HepG2 (cell line): ENCODE results near the gene BCL2L11. TPM values are rescaled to one million over a fixed set of nuclear protein-coding genes. Genes with fewer than 3 reads are reported as not detected.

Experiments
- AHDC1 ChIP-seq: sonication (generic); formaldehyde crosslinking; IDR thresholded peaks from 2 replicates; pipeline ENCODE4 v1.5.1; 2020; ENCODE audit warnings: mild to moderate bottlenecking, missing genetic modification reagents, borderline replicate concordance
- ARNTL ChIP-seq: sonication (generic); formaldehyde crosslinking; IDR thresholded peaks from 2 replicates; pipeline ENCODE4 v1.4.0; 2020; ENCODE audit warnings: mild to moderate bottlenecking, missing genetic modification reagents
- ASH2L ChIP-seq: fragments of 300-600, 200-600 bp; sonication (generic); IDR thresholded peaks from 2 replicates; pipeline ENCODE4 v1.7.0; 2017; ENCODE audit warnings: low read depth, mild to moderate bottlenecking, moderate library complexity, mixed read lengths, low read length; ENCODE audit not compliant: insufficient read length
- IRX3 ChIP-seq: sonication (generic); formaldehyde crosslinking; IDR thresholded peaks from 2 replicates; pipeline ENCODE4 v1.8.1; 2023; ENCODE audit warnings: mild to moderate bottlenecking, low read depth, missing genetic modification reagents, borderline replicate concordance
- KDM4B ChIP-seq: sonication (generic); formaldehyde crosslinking; IDR thresholded peaks from 2 replicates; pipeline ENCODE4 v1.4.0; 2020; ENCODE audit warnings: missing genetic modification reagents
- SMAD3 ChIP-seq: sonication (generic); formaldehyde crosslinking; IDR thresholded peaks from 2 replicates; pipeline ENCODE4 v1.4.0; 2020; ENCODE audit warnings: missing genetic modification reagents
- STAT6 ChIP-seq: sonication (generic); formaldehyde crosslinking; IDR thresholded peaks from 2 replicates; pipeline ENCODE4 v1.4.0; 2020; ENCODE audit warnings: missing genetic modification reagents, mild to moderate bottlenecking, borderline replicate concordance
- TAF1 ChIP-seq: sonication (generic); formaldehyde crosslinking; IDR thresholded peaks from 2 replicates; pipeline ENCODE4 v1.4.0; 2020; ENCODE audit warnings: missing genetic modification reagents
- TBX2 ChIP-seq: sonication (generic); formaldehyde crosslinking; IDR thresholded peaks from 2 replicates; pipeline ENCODE4 v1.5.0; 2020; ENCODE audit warnings: missing genetic modification reagents, mild to moderate bottlenecking, borderline replicate concordance
- ZNF691 ChIP-seq: sonication (generic); formaldehyde crosslinking; IDR thresholded peaks from 2 replicates; pipeline ENCODE4 v1.4.0; 2020; ENCODE audit warnings: missing genetic modification reagents, low read depth, mild to moderate bottlenecking, borderline replicate concordance
- ZNF776 ChIP-seq: sonication (generic); formaldehyde crosslinking; IDR thresholded peaks from 2 replicates; pipeline ENCODE4 v1.4.0; 2020; ENCODE audit warnings: mild to moderate bottlenecking, missing genetic modification reagents
- ZNF800 ChIP-seq: sonication (generic); formaldehyde crosslinking; IDR thresholded peaks from 2 replicates; pipeline ENCODE4 v1.4.0; 2020; ENCODE audit warnings: missing genetic modification reagents
- polyA plus RNA-seq, 8 experiments: library from polyadenylated mRNA; depleted of rRNA in 3 of 8; stranded (reverse) in 7 of 8; unstranded in 1 of 8; fragments of >200 nt; fragmentation: Illumina TruSeq in 4 of 8; extraction: Trizol in 4 of 8; gene quantifications; 2 replicates each; pipeline versions ENCODE4 v1.2.1 to v1.2.3, GENCODE V29; 2011 to 2016; ENCODE audit warnings: low read depth in 4 of 8, missing spikeins in 1 of 8, mixed read lengths in 1 of 8; ENCODE audit not compliant: insufficient read depth in 1 of 8
- total RNA-seq, 5 experiments: library from RNA; depleted of rRNA; stranded (reverse); fragments of >200 nt; fragmentation: Illumina TruSeq; extraction: Trizol; gene quantifications; 2 replicates each; pipeline ENCODE4 v1.2.3, GENCODE V29; 2016; ENCODE audit warnings: low read depth in 1 of 5

The BCL2L11 gene
- total and polyA plus RNA-seq, 2 of the 13 experiments (the other 11 are each of a cell fraction or from before 2014, with no cell fraction given), result 6.1 to 9.7 TPM

- TF ChIP-seq ASH2L (peak; percentile 55), KDM4B (CRISPR knock-in tag) (0 out of 2 replicates have a peak, but pooled peaks have one; percentile 5), TAF1 (no peak; the same call in 1 of the 2 replicates), ZNF691 (CRISPR knock-in tag) (0 out of 2 replicates have a peak, but pooled peaks have one; percentile 2), ARNTL (CRISPR knock-in tag) (peak; percentile 16; the same call in 1 of the 2 replicates), SMAD3 (CRISPR knock-in tag) (0 out of 2 replicates have a peak, but pooled peaks have one; percentile 14), ZNF800 (CRISPR knock-in tag) (peak; percentile 30; the same call in 1 of the 2 replicates), STAT6 (CRISPR knock-in tag) (no peak), ZNF776 (no peak), IRX3 (CRISPR knock-in tag) (no peak), TBX2 (CRISPR knock-in tag) (peak; percentile 28), AHDC1 (CRISPR knock-in tag) (peak; percentile 33)
These were observed 514 bp downstream of the BCL2L11 start (continued) for GRCh38 chr2:111121028-111121827.
